Right ventricle myocardium superior (tissue), 1 donor: Measurements from ENCODE around the gene SHC2. TPM values are rescaled to one million over a fixed set of nuclear protein-coding genes. Genes with fewer than 3 reads are reported as not detected.
A peak's percentile ranks its signal among the peaks of the same experiment; 100 is the strongest.
"Not testable (repeated sequence)": the region's sequence is repeated elsewhere in the genome, so short reads cannot be mapped to it uniquely, and the experiment has no call there.

ENCODE experiments used
- ATAC-seq: fragments of 200-7000 bp; cut with Tn5 transposase; one replicate; pipeline ENCODE4 v1.9.1; 2020; ENCODE audit warnings: mild to moderate bottlenecking; ENCODE audit not compliant: poor library complexity
- DNase-seq: peaks from one replicate; pipeline ENCODE4 v3.0.0-alpha.2; 2020
- intact Hi-C: fragments of 100-400 bp; cut with DNase I; formaldehyde crosslinking; loops from one replicate; pipeline ENCODE4 v1.11.2; 2022
- total RNA-seq: library from RNA; stranded (reverse); fragmentation: NEBNext Ultra II Directional; extraction: Animal tissue kit (Norgen Biotek cat#: 25700); gene quantifications from one replicate; pipeline ENCODE4 v1.2.1, GENCODE V29; 2021
- donor health status: DM: no; HTN: yes; CAD: no; lungs with severe emphysema.

The SHC2 gene
- total RNA-seq, 1 donor from 2014 or later: 8.8 TPM

DNA sequence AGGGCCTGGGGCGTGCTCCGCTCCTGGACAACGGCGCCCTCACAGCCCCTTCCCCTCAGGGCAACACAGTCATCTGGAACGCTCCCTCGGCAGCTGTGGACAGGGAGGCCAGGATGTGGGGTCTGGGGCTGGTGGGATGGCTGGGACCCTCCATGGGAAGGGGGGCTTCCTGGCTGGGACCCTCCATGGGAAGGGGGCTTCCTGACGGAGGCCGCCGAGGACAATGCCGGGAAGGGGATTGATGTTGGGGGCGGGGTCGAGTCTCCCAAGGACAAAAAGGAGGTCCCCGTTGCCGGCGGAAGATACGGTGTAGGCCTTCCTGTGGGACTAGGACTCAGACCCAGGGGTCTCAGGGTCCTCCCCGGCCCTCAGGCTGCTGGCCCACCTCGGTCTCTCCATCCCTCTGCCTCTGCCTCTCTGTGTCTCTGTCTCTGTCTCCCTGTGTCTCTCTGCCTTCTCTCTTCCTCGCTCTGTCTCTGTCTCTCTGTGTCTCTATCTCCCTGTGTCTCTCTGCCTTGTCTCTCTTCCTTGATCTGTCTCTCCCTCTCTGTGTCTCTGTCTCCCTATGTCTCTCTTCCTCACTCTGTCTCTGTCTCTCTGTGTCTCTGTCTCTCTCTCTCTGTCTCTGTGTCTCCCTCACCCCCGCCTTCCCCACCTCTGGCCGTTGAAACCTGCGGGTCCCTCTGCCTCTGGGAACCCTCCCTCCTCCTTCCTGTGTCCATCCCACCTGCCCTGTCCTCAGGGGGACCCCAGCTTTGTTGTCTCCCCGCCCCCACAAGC lies 32.7 kb upstream of the SHC2 start:
- ATAC-seq (no peak), DNase-seq (no peak)
- intact Hi-C loops: no loop called here

DNA sequence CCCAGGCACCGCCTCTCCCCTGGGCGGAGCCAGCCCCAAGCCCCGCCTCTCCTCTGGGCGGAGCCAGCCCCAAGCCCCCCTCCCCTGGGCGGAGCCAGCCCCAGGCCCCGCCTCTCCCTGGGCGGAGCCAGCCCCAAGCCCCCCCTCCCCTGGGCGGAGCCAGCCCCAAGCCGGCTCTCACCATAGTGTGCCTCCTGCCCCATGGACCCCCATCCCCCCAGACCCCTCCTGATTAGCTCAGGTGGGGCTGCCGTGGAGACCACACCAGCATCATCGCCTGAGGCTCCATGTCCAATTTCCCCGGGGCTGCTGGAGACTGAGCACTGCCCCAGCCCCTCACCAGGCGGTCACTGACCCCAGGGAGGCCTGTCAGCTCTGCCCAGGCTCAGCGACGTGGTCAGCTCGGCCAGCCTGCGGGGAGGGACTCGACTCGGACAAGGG lies 31.3 kb upstream of the SHC2 start:
- ATAC-seq: no peak
- DNase-seq: no peak
- intact Hi-C loops: no loop called here

DNA sequence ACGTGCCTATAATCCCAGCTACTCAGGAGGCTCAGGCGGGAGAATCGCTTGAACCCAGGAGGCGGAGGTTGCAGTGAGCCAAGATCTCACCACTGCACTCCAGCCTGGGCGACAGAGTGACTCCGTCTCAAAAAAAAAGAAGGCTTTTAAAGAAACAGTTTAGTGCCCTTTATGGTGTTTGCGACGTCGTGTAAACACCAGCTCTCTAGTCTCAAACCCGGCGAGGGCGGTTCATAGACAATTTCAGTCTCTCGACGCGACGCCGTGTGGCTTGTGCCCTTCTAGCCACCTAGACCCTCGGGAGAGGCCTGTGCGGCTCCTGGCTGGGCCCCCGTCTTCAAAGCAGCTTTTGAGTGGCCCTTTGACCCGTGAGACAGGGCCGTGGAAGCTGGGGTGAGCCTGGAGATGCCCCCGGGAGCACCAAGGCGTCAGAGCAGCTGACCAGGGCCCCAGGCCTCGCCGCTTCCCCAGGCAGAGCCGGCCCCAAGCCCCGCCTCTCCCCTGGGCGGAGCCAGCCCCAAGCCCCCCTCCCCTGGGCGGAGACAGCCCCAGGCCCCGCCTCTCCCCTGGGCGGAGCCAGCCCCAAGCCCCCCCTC lies 30.4 kb upstream of the SHC2 start:
- ATAC-seq (no peak), DNase-seq (no peak)
- intact Hi-C loops: no loop called here

DNA sequence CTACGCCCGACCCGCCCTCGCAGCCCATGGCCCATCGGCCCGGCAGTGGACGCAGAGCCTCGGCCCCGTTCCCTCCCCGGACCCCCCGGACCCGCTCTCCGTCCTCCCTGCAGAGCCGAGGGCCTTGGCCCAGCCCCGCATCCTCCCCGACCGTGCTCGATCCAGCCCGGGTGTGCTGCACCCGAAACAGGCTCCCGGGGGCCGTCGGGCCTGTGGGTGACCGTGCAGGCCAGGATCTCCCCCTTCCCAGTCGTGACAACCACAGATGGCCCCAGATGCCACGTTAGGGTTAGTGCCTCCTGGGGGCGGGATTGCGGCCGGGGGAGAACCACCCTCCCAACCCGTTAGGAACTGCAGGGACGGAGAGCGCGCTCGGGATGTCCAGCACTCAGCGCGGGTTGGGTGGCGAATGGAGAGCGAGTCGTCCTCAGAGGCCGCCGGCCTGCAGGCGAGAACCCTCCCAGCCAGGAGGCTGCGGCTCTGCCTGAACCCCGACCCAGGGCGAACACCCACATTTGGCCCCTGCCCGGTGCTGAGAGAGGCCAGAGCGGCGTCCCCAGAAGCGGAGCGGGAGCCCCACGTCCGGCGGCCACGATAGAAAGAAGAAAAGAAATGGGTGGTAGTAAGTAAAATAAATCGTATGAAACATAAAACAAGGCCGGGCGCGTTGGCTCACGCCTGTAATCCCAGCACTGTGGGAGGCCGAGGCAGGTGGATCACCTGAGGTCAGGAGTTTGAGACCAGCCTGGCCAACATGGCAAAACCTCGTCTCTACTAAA lies 28.8 kb upstream of the SHC2 start:
- ATAC-seq: peak; percentile 50

DNA sequence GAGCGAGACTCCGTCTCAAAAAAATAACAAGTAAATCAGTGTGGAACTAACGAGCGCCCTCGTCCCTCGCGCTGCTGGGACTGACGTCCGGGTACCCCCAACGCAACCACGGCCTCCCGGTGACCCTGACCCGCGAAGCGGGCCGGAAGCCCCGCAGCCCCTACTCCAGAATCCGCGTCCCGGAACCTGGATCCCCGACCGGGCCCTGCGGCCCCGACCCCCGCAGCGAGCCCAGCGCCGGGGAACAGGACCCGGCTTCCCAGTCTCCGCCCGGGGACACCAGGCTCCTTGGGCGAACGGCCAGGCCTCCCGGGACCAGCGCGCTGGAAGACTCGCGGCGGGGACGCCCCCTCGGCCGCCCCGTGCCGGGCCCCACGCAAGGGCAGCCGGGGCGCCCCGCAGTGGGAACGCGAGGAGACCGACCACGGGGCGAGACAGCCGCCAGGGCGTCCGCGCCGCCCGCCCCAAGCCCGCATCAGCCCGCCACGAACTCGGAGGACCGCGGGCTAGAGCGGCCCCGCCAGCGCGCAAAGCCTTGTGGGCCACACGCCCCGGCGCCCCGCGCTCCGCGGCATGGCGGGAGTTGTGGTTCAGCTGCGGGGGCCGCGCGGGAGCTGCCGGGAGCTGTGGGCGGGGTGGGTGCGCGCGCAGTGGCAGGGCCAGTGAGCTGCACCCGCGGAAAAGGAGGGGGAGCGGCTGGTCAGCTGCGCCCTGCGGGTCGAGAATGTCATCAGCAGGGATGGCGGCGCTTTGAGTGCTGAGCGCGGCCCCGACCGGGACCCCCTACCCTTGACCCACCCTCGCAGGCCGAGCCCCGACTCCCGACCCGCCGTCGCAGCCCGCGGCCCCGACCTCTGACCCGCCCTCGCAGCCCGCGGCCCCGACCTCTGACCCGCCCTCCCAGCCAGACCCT lies 27.9 kb upstream of the SHC2 start:
- ATAC-seq (peak; percentile 97), DNase-seq (peak; percentile 99)
- intact Hi-C loops: no loop called here

More for the DNA sequence above, 28.8 kb upstream of the SHC2 start:
- peak; percentile 59 for DNase-seq
- intact Hi-C loops: no loop called here

- no peak for ATAC-seq
- peak; percentile 76 for DNase-seq
- intact Hi-C loops: no loop called here
Measured at GRCh38 chr19:485583-486236, 24.9 kb upstream of the SHC2 start.

GRCh38 chr19:485077-485476 lies 24.2 kb upstream of the SHC2 start:
- no peak for ATAC-seq
- intact Hi-C loops: no loop called here
- peak; percentile 40 for DNase-seq

DNA sequence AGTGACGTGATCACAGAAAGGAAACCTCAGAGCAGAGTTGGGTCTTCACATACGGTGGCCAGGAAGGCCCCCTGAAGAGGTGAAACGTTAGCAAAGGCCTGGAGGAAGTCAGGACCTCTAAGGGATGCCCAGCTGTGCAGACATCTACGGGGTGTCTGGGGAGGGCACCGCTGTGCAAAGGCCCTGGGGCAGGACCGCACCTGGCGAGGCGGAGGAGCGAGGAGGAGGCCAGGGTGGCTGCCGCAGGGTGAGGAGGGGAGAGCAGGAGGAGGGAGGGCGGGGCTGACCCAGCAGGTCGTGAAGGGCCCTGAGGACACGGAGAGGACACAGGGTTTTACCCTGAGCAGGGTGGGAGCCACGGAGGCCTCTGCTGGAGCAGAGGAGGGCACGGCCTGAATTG lies 23.7 kb upstream of the SHC2 start:
- no peak for ATAC-seq
- intact Hi-C loops: loop anchor here (5.0 kb wide), 1 partner anchor 102 kb away; no protein-coding TSS in a partner anchor
- DNase-seq: peak; percentile 38

DNA sequence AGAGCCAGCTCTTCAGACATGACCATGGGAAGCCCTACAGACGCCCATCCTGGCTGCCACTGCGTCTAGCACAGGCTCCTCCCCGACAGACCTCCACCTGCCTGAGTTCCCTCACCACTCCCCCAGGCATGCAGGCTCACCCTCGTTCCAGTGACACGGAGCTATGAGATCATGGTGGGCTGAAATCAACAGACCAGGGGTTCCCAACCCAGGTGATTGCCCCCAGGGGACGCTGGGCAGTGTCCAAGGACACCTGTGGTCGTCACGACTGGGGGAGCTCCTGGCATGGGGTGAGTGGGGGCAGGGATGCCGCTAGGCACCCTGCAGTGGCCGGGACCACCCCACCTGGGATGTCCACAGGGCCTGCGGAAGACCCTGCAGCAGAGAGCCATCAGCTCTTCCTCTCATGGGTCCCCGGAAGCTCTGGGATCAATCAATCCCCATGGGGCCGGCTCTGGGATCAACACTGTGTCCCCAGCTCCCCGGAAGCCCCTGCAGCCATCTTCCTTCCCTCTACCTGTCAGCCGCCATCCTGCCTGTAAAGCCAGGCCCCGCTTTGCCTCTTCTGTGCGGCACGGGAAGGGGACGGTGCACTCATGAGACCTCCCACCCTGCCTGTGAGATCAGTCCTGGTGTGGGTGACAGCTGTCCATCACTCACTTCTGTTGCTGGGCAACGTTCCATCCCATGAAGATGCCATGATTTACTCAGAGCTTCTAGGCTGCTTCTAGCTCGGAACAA lies 22.7 kb upstream of the SHC2 start:
- ATAC-seq (no peak), DNase-seq (peak; percentile 38)
- intact Hi-C loops: loop anchor here (5.0 kb wide), 1 partner anchor 101 kb away; no protein-coding TSS in a partner anchor

- ATAC-seq (no peak), DNase-seq (peak; percentile 18)
- intact Hi-C loops: loop anchor here (5.0 kb wide), 1 partner anchor 100 kb away; no protein-coding TSS in a partner anchor
Measured at GRCh38 chr19:482186-483041, 21.6 kb upstream of the SHC2 start.

DNA sequence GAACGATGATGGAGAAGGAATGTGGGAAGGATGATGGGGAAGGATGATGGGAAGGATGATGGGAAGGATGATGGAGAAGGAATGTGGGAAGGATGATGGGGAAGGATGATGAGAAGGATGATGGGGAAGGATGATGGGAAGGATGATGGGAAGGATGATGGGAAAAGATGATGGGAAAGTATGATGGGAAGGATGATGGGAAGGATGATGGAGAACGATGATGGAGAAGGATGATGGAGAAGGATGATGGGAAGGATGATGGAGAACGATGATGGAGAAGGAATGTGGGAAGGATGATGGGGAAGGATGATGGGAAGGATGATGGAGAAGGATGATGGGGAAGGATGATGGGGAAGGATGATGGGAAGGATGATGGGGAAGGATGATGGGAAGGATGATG lies 20.3 kb upstream of the SHC2 start:
- not testable (repeated sequence) for ATAC-seq, DNase-seq
- intact Hi-C loops: loop anchor here (5.0 kb wide), 1 partner anchor 99 kb away; no protein-coding TSS in a partner anchor

DNA sequence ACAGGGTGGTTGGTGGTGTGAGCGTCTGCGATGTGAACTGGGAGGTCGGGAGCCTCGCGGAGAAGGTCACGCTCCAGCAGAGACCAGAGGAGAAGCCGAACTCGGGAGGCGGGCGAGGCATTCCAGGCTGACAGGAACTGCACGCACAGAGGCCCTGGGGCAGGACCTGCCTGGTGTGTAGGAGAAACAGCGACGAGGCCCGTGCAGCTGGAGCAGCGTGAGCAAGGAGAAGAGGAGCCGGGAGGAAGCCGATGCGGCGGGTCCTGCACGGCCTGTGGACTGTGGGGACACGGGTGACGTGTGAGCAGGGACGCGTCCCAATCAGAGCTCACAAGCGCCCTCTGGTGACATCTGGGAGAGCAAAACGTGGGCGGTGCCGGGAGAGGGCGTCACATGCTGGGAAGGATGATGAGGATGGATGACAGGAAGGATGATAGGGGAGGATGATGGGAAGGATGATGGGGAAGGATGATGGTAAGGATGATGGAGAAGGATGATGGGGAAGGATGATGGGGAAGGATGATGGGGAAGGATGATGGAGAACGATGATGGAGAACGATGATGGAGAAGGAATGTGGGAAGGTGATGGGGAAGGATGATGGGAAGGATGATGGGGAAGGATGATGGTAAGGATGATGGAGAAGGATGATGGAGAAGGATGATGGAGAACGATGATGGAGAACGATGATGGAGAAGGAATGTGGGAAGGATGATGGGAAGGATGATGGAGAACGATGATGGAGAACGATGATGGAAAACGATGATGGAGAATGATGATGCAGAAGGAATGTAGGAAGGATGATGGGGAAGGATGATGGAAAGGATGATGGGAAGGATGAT lies 19.4 kb upstream of the SHC2 start:
- peak; percentile 98 for ATAC-seq
- peak; percentile 92 for DNase-seq
- intact Hi-C loops: loop anchor here (5.0 kb wide), 1 partner anchor 98 kb away; no protein-coding TSS in a partner anchor

DNA sequence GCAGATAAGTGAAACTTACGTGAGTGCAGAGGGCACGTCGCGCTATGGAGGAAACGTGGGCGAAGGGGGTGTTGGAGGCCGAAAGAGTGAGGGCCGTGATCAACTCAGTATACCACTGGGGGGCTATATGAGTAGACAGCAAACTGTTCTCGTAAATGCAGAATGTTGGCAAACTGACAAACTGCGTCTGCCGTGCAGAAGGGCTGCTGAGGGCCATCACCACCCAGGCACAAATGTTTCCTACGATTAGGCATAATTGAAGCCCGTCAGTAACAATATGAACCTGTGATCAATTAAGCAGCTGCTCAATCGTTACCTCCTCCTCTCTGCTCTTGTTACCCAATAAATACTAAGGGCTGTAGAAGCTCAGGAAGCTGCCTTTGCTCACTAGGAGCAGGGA lies 18.1 kb upstream of the SHC2 start:
- intact Hi-C loops: no loop called here
- ATAC-seq (no peak), DNase-seq (peak; percentile 13)

GRCh38 chr19:478236-478903 lies 17.5 kb upstream of the SHC2 start:
- DNase-seq: peak; percentile 26
- intact Hi-C loops: no loop called here
- no peak for ATAC-seq

DNA sequence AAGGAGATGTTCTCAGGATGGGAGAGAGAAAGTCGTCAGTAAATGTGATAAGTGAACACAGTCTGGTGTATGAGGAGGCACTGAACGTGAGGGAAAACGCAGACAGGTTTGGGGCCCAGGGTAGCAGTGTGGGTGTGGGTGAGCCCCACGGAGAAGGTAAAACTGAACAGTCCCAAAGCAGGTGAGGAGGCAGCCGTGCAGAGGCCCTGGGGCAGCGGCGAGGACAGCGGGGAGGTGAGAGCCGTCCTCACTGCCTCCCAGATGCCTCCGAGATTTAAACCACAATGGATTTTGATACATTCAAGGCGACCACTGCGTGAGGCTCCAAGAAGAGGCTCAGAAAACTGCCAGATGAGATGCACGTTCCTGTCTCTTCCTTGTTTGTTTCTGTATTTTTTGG lies 14.5 kb upstream of the SHC2 start:
- intact Hi-C loops: no loop called here

More for the DNA sequence above, 14.5 kb upstream of the SHC2 start:
- no peak for ATAC-seq
- DNase-seq: no peak
